Measurements from ENCODE around the gene NMS.

GRCh38 chr2:100485396-100485795 lies 15.1 kb downstream of the NMS start:
- TF ChIP-seq, protein P1, sequence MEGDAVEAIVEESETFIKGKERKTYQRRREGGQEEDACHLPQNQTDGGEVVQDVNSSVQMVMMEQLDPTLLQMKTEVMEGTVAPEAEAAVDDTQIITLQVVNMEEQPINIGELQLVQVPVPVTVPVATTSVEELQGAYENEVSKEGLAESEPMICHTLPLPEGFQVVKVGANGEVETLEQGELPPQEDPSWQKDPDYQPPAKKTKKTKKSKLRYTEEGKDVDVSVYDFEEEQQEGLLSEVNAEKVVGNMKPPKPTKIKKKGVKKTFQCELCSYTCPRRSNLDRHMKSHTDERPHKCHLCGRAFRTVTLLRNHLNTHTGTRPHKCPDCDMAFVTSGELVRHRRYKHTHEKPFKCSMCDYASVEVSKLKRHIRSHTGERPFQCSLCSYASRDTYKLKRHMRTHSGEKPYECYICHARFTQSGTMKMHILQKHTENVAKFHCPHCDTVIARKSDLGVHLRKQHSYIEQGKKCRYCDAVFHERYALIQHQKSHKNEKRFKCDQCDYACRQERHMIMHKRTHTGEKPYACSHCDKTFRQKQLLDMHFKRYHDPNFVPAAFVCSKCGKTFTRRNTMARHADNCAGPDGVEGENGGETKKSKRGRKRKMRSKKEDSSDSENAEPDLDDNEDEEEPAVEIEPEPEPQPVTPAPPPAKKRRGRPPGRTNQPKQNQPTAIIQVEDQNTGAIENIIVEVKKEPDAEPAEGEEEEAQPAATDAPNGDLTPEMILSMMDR (IDR thresholded peaks at IDR 0.05; ENCODE audit: low read depth, low read length), result no peak
- TF ChIP-seq MAX (IDR thresholded peaks at IDR 0.05; ENCODE audit: low read depth, low read length) (no peak), POLR2A (IDR thresholded peaks at IDR 0.05; ENCODE audit: extremely low read depth, insufficient read length) (no peak), MYC (IDR thresholded peaks at IDR 0.05; ENCODE audit: low read depth, low read length) (no peak)
